CD4-positive, alpha-beta T cell (primary cell): ENCODE data around the gene OR5B12. TPM values are rescaled to one million over a fixed set of nuclear protein-coding genes. Genes with fewer than 3 reads are reported as not detected.

Source experiments
- ATAC-seq: fragments of 200-7000 bp; cut with Tn5 transposase; one replicate; pipeline ENCODE4 v1.10.0; 2022; ENCODE audit warnings: mild to moderate bottlenecking; ENCODE audit not compliant: poor library complexity
- CTCF ChIA-PET: fragments of 350-600 bp; sonication (Branson Sonifier 250); formaldehyde crosslinking; loops from one replicate; lab custom pipeline; 2021; ENCODE audit warnings: antibody characterized with exemption, inconsistent platforms; lab: Charles Lee
- POLR2A ChIA-PET: fragments of 350-600 bp; sonication (Branson Sonifier 250); formaldehyde crosslinking; loops from one replicate; lab custom pipeline; 2021; ENCODE audit warnings: antibody characterized with exemption, inconsistent platforms; lab: Charles Lee
- DNase-seq, 14 experiments: peaks; one replicate each; pipeline ENCODE4 v3.0.0-alpha.2; 2013 to 2020; ENCODE audit warnings: mixed read lengths in 2 of 14
- H3K27ac ChIP-seq, 2 donors: one replicate each; pipeline versions ENCODE4 v1.5.1 to v1.7.0; 2013; ENCODE audit warnings: low read length in 2 of 2, low read depth in 1 of 2, mild to moderate bottlenecking in 1 of 2
- H3K27me3 ChIP-seq, 2 experiments: 1 replicate in 1 of 2; 2 replicates in 1 of 2; pipeline versions ENCODE4 v1.6.1 to v1.7.0; 2013; ENCODE audit warnings: low read length in 2 of 2, control low read depth in 1 of 2, mild to moderate bottlenecking in 1 of 2, moderate library complexity in 1 of 2; ENCODE audit not compliant: insufficient read depth in 2 of 2, control insufficient read depth in 1 of 2
- H3K36me3 ChIP-seq: one replicate; pipeline ENCODE4 v1.6.1; 2013; ENCODE audit warnings: low read length, control low read depth; ENCODE audit not compliant: insufficient read depth
- H3K4me1 ChIP-seq: one replicate; pipeline ENCODE4 v1.6.1; 2013; ENCODE audit warnings: low read length, control low read depth; ENCODE audit not compliant: insufficient read depth
- H3K4me3 ChIP-seq: one replicate; pipeline ENCODE4 v1.5.1; 2013; ENCODE audit warnings: mild to moderate bottlenecking, low read length, moderate library complexity
- H3K9me3 ChIP-seq, 2 experiments: 1 replicate in 1 of 2; 2 replicates in 1 of 2; pipeline versions ENCODE4 v1.6.1 to v1.7.0; 2013; ENCODE audit warnings: low read length in 2 of 2, mild to moderate bottlenecking in 2 of 2, control low read depth in 1 of 2, moderate library complexity in 1 of 2; ENCODE audit not compliant: control insufficient read depth in 1 of 2, insufficient read depth in 1 of 2
- H3K27ac Mint-ChIP-seq: one replicate; pipeline ENCODE4 v1.8.0; 2020; ENCODE audit warnings: mixed read lengths
- H3K27me3 Mint-ChIP-seq: one replicate; pipeline ENCODE4 v1.8.0; 2021; ENCODE audit warnings: mixed read lengths
- H3K36me3 Mint-ChIP-seq: one replicate; pipeline ENCODE4 v1.8.0; 2021; ENCODE audit warnings: low read depth, mixed read lengths
- H3K4me1 Mint-ChIP-seq: one replicate; pipeline ENCODE4 v1.8.0; 2021; ENCODE audit warnings: low read depth, mixed read lengths
- H3K4me3 Mint-ChIP-seq: one replicate; pipeline ENCODE4 v1.8.0; 2020; ENCODE audit warnings: mild to moderate bottlenecking, mixed read lengths
- H3K9me3 Mint-ChIP-seq: one replicate; pipeline ENCODE4 v1.8.0; 2020; ENCODE audit warnings: mixed read lengths
- intact Hi-C, 2 experiments: fragments of 100-400 bp; cut with DNase I in 1 of 2; cut with micrococcal nuclease in 1 of 2; formaldehyde crosslinking; loops; one replicate each; pipeline versions ENCODE4 v1.15.1 to v1.9.0; 2023 to 2025; cut with DNase I, micrococcal nuclease
- total RNA-seq, 174 experiments: library from RNA in 2 of 174; stranded (reverse) in 2 of 174; gene quantifications; one replicate each; pipeline ENCODE4 v1.2.3 and lab custom pipeline; 2021 to 2026
- TF ChIP-seq, protein P1 (sequence below): fragments of 200-600 bp; IDR thresholded peaks from one replicate; pipeline ENCODE4 v1.8.0; 2022; ENCODE audit warnings: antibody characterized with exemption, mild to moderate bottlenecking

OR5B12 gene
- total RNA-seq, 2 experiments from 2014 or later = not detected

DNA sequence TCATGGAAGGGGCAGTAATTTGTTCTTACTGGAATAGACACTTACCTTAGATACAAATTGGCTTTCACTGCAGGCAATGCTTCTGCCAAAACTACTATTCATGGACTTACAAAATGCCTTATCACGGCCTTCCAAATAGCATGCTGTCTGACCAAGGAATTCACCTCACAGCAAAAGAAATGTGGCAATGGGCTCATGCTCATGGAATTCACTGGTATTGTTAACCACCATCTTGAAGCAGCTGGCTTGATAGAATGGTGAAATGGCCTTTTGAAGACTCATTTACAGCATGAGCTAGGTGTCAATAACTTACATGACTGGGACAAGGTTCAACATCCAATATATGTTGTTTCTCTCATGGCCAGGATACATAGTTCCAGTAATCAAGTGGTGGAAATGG lies 43.9 kb upstream of the OR5B12 start:
- H3K9me3 Mint-ChIP-seq = peaks cover 2% of the 10 kb centered on the region
- H3K27ac Mint-ChIP-seq = no peak overlapping the region
- no peaks in the 10 kb centered on the region for H3K4me1 Mint-ChIP-seq
- no peaks in the 10 kb centered on the region for H3K36me3 Mint-ChIP-seq
- no peak overlapping the region for H3K4me3 Mint-ChIP-seq
- ChIA-PET CTCF (no interaction called here), POLR2A (no interaction called here)
- no peak for ATAC-seq
- no peaks in the 10 kb centered on the region for H3K36me3 ChIP-seq
- TF ChIP-seq, protein P1, sequence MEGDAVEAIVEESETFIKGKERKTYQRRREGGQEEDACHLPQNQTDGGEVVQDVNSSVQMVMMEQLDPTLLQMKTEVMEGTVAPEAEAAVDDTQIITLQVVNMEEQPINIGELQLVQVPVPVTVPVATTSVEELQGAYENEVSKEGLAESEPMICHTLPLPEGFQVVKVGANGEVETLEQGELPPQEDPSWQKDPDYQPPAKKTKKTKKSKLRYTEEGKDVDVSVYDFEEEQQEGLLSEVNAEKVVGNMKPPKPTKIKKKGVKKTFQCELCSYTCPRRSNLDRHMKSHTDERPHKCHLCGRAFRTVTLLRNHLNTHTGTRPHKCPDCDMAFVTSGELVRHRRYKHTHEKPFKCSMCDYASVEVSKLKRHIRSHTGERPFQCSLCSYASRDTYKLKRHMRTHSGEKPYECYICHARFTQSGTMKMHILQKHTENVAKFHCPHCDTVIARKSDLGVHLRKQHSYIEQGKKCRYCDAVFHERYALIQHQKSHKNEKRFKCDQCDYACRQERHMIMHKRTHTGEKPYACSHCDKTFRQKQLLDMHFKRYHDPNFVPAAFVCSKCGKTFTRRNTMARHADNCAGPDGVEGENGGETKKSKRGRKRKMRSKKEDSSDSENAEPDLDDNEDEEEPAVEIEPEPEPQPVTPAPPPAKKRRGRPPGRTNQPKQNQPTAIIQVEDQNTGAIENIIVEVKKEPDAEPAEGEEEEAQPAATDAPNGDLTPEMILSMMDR = no peak
- no peak for DNase-seq
- intact Hi-C loops = no loop called here
- no peak overlapping the region for H3K4me3 ChIP-seq
- no peaks in the 10 kb centered on the region for H3K9me3 ChIP-seq
- peaks cover 0 to 3% of the 10 kb centered on the region in 2 experiments for H3K27me3 ChIP-seq
- H3K27ac ChIP-seq = no peak overlapping the region
- peaks cover 16% of the 10 kb centered on the region for H3K27me3 Mint-ChIP-seq
- no peaks in the 10 kb centered on the region for H3K4me1 ChIP-seq

DNA sequence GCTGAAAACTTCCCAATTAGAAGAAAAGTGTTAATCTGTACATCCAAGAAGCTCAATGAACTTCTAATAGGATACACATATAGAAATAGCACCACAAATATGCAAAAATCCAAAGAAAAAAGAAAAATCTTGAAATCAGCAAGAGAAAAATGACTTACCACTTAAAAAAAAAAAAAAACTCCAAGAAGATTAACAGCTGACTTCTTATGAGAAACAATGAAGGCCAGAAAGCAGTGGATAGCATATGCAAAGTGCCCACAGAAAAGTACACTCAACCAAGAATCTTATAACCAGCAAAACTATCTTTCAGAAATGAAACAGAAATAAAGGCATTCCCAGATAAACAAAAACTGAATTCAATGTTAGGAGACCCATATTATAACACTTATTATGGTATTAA lies 29.9 kb upstream of the OR5B12 start:
- H3K9me3 Mint-ChIP-seq = peaks cover 18% of the 10 kb centered on the region
- CTCF ChIA-PET = no interaction called here
- no peak overlapping the region for H3K4me3 Mint-ChIP-seq
- H3K27me3 Mint-ChIP-seq = peaks cover 29% of the 10 kb centered on the region
- H3K36me3 Mint-ChIP-seq = no peaks in the 10 kb centered on the region
- ATAC-seq (no peak), DNase-seq (no peak)
- TF ChIP-seq, protein P1 = no peak
- H3K27ac Mint-ChIP-seq = no peak overlapping the region
- no peaks in the 10 kb centered on the region for H3K4me1 Mint-ChIP-seq
- no peaks in the 10 kb centered on the region for H3K36me3 ChIP-seq
- intact Hi-C loops = no loop called here
- no peaks in the 10 kb centered on the region for H3K27me3 ChIP-seq
- peaks cover 4 to 24% of the 10 kb centered on the region in 2 experiments for H3K9me3 ChIP-seq
- no peaks in the 10 kb centered on the region for H3K4me1 ChIP-seq
- no peak overlapping the region for H3K4me3 ChIP-seq
- H3K27ac ChIP-seq = no peak overlapping the region
- POLR2A ChIA-PET = no interaction called here

DNA sequence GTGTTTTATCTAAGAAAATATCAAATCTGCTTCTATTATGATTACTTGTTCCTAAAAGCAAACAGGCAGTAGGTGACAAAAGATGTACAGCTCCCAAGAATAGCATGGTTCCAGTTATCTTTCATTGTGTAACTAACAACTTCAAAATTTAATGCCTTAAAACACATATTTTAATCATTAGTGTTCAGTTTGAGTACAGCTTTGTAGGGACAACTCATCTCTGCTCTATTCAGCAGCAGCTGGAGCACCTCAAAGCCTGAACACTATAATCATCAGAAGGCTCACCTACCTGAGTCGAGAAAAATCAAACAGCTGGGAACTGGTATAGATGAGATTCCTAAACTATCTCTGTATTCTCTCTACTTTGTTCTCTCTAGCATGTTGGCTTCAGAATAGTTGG lies 24.3 kb upstream of the OR5B12 start:
- DNase-seq (no peak), ATAC-seq (no peak)
- H3K27me3 Mint-ChIP-seq = peaks cover 15% of the 10 kb centered on the region
- no peaks in the 10 kb centered on the region for H3K4me1 Mint-ChIP-seq
- TF ChIP-seq, protein P1 = no peak
- H3K9me3 Mint-ChIP-seq = peaks cover 3% of the 10 kb centered on the region
- ChIA-PET CTCF (no interaction called here), POLR2A (no interaction called here)
- no peak overlapping the region for H3K27ac Mint-ChIP-seq
- intact Hi-C loops = no loop called here
- Histone ChIP-seq H3K36me3 (no peaks in the 10 kb centered on the region), H3K4me3 (no peak overlapping the region), H3K9me3 (peaks cover 4 to 11% of the 10 kb centered on the region in 2 experiments), H3K27ac (no peak overlapping the region), H3K4me1 (no peaks in the 10 kb centered on the region), H3K27me3 (no peaks in the 10 kb centered on the region)
- H3K36me3 Mint-ChIP-seq = no peaks in the 10 kb centered on the region
- H3K4me3 Mint-ChIP-seq = no peak overlapping the region
